SKM-1 (cell line): Measurements from ENCODE around the gene GNAQ.

Source experiments
- DNase-seq: peaks from one replicate; lab custom pipeline; 2025; ENCODE audit not compliant: unreplicated experiment; lab: John Stamatoyannopoulos, UW

GNAQ gene

GRCh38 chr9:77820293-77820954 is 211.2 kb downstream of the GNAQ start:
- no peak for DNase-seq

GRCh38 chr9:77819657-77820056 is 212.0 kb downstream of the GNAQ start:
- no peak for DNase-seq

- DNase-seq = no peak
Observed at GRCh38 chr9:77817590-77818311, 213.9 kb downstream of the GNAQ start.

- DNase-seq = no peak
Observed at GRCh38 chr9:77816641-77817341, 214.8 kb downstream of the GNAQ start.

- no peak for DNase-seq
Observed at GRCh38 chr9:77815260-77815659, 216.4 kb downstream of the GNAQ start.

GRCh38 chr9:77811832-77812231 is 219.8 kb downstream of the GNAQ start:
- DNase-seq = no peak

- DNase-seq = no peak
Observed at GRCh38 chr9:77810637-77811119, 220.9 kb downstream of the GNAQ start.

GRCh38 chr9:77810047-77810446 is 221.6 kb downstream of the GNAQ start:
- DNase-seq = no peak

GRCh38 chr9:77809552-77809951 is 222.1 kb downstream of the GNAQ start:
- no peak for DNase-seq

GRCh38 chr9:77808751-77809081 is 222.9 kb downstream of the GNAQ start:
- no peak for DNase-seq

GRCh38 chr9:77807846-77808750 is 223.5 kb downstream of the GNAQ start:
- DNase-seq = no peak

- DNase-seq = no peak
Observed at GRCh38 chr9:77807281-77807683, 224.3 kb downstream of the GNAQ start.

- DNase-seq = no peak
Observed at GRCh38 chr9:77806741-77807140, 224.9 kb downstream of the GNAQ start.

- DNase-seq = no peak
Observed at GRCh38 chr9:77805810-77806209, 225.8 kb downstream of the GNAQ start.

- no peak for DNase-seq
Observed at GRCh38 chr9:77803423-77803822, 228.2 kb downstream of the GNAQ start.

GRCh38 chr9:77802515-77803293 is 228.9 kb downstream of the GNAQ start:
- no peak for DNase-seq

GRCh38 chr9:77802064-77802463 is 229.5 kb downstream of the GNAQ start:
- no peak for DNase-seq

- DNase-seq = no peak
Observed at GRCh38 chr9:77800924-77801551, 230.6 kb downstream of the GNAQ start.

GRCh38 chr9:77798140-77798539 is 233.5 kb downstream of the GNAQ start:
- DNase-seq = no peak

- DNase-seq = no peak
Observed at GRCh38 chr9:77794985-77795384, 236.6 kb downstream of the GNAQ start.
